Transverse colon (tissue), 4 donors: ENCODE measurements around the gene SP6. TPM values are rescaled to one million over a fixed set of nuclear protein-coding genes. Genes with fewer than 3 reads are reported as not detected.

Experiments used
- DNase-seq: peaks from one replicate; pipeline ENCODE4 v3.0.0-alpha.2; 2019
- H3K27ac ChIP-seq, 4 donors: fragments of 200-600 bp; sonication (generic); 2 replicates each; pipeline ENCODE4 v1.5.1; 2016 to 2018; ENCODE audit warnings: inconsistent platforms in 4 of 4
- H3K27me3 ChIP-seq: fragments of 200-600 bp; sonication (generic); 2 replicates; pipeline ENCODE4 v1.5.1; 2017; ENCODE audit warnings: inconsistent platforms
- H3K36me3 ChIP-seq, 4 donors: fragments of 200-600 bp; sonication (generic); 2 replicates each; pipeline ENCODE4 v1.5.1; 2017 to 2019; ENCODE audit warnings: inconsistent platforms in 4 of 4
- H3K4me1 ChIP-seq, 4 donors: fragments of 200-600 bp; sonication (generic); 2 replicates each; pipeline ENCODE4 v1.5.1; 2017 to 2020; ENCODE audit warnings: inconsistent platforms in 4 of 4
- H3K4me3 ChIP-seq, 4 donors: fragments of 200-600 bp; sonication (generic); 1 replicate in 1 of 4; 2 replicates in 3 of 4; pipeline versions ENCODE4 v1.5.1 to v1.6.1; 2017 to 2019; ENCODE audit warnings: inconsistent platforms in 4 of 4
- H3K9me3 ChIP-seq, 2 donors: fragments of 200-600 bp; sonication (generic); 2 replicates each; pipeline ENCODE4 v1.5.1; 2017 to 2019; ENCODE audit warnings: inconsistent platforms in 2 of 2
- EP300 ChIP-seq: sonication (generic); formaldehyde crosslinking; IDR thresholded peaks from one replicate; pipeline ENCODE4 v1.6.1; 2017; ENCODE audit warnings: antibody characterized with exemption, low read depth
- POLR2A ChIP-seq: fragments of 450-650 bp; IDR thresholded peaks from one replicate; pipeline ENCODE4 v1.6.1; 2016; ENCODE audit warnings: antibody characterized with exemption, mild to moderate bottlenecking, moderate library complexity
- POLR2AphosphoS5 ChIP-seq, 3 donors: sonication (generic); formaldehyde crosslinking; IDR thresholded peaks; one replicate each; pipeline ENCODE4 v1.6.1; 2016; ENCODE audit warnings: antibody characterized with exemption in 3 of 3
- WGBS, 2 donors: methylation state at CpG; one replicate each; pipeline ENCODE4 v1.1.5; 2018; ENCODE audit warnings: low coverage in 1 of 2; 5-methylcytosine and 5-hydroxymethylcytosine counted together
- in situ Hi-C, 4 donors: fragments of 200-750 bp; cut with MboI; loops; one replicate each; pipeline versions ENCODE4 v1.15.0 to v1.15.1; 2017; ENCODE audit warnings: low sequenced_read_pairs in 3 of 4, low pct_ligation_motif_present in 1 of 4, low pct_unique_long_range_greater_than_20kb in 1 of 4
- intact Hi-C: fragments of 100-400 bp; cut with DNase I; formaldehyde crosslinking; loops from one replicate; pipeline ENCODE4 v1.15.1; 2023; ENCODE audit warnings: low total_unique reads
- total RNA-seq, 4 donors: library from RNA; depleted of rRNA; stranded (reverse); fragments of >200 nt; gene quantifications; one replicate each; pipeline ENCODE4 v1.1.0, GENCODE V29; 2016
- TF ChIP-seq, protein P1 (sequence below), 5 experiments: fragments of 200-600 bp in 3 of 5; fragments of 450-650 bp in 2 of 5; sonication (generic) in 3 of 5; IDR thresholded peaks; 1 replicate in 2 of 5; 2 replicates in 3 of 5; pipeline ENCODE4 v1.5.1; 2016 to 2017; ENCODE audit warnings: antibody characterized with exemption in 5 of 5, inconsistent platforms in 3 of 5, mild to moderate bottlenecking in 2 of 5, moderate library complexity in 1 of 5

SP6 gene
- total RNA-seq, 4 donors from 2014 or later, result 0.40 to 5.9 (median 4.9) TPM

DNA sequence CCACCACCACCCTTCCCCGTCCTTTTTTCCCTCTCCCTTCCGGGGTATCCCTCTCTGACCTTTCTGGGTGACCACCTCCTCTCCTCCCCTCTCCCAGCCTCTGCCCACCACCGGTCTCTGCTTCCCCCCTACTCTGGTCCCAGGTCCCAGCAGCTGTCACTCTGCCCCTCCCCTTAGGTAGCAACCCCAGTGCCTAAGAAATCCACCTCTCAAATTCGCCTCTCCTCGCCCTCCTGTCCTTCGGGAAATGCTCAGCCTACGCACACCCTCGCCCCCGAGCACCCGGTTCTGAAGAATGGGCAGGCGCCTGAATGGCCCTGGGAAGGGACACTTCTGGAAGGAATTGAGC lies 775 bp upstream of the SP6 start:
- WGBS, 2 donors, result 53 to 83% methylated on average over 1 to 11 of the region's 11 CpGs
- TF ChIP-seq EP300 (no peak), POLR2AphosphoS5 (IDR thresholded peaks at IDR 0.05) (no peak), POLR2A (no peak)
- TF ChIP-seq, protein P1, sequence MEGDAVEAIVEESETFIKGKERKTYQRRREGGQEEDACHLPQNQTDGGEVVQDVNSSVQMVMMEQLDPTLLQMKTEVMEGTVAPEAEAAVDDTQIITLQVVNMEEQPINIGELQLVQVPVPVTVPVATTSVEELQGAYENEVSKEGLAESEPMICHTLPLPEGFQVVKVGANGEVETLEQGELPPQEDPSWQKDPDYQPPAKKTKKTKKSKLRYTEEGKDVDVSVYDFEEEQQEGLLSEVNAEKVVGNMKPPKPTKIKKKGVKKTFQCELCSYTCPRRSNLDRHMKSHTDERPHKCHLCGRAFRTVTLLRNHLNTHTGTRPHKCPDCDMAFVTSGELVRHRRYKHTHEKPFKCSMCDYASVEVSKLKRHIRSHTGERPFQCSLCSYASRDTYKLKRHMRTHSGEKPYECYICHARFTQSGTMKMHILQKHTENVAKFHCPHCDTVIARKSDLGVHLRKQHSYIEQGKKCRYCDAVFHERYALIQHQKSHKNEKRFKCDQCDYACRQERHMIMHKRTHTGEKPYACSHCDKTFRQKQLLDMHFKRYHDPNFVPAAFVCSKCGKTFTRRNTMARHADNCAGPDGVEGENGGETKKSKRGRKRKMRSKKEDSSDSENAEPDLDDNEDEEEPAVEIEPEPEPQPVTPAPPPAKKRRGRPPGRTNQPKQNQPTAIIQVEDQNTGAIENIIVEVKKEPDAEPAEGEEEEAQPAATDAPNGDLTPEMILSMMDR (IDR thresholded peaks at IDR 0.05), result no peak
- peak overlapping the region in 1 of 4 donors; percentile 55 for H3K4me3 ChIP-seq
- no peaks in the 10 kb centered on the region for H3K36me3 ChIP-seq
- H3K27ac ChIP-seq, result no peak overlapping the region
- DNase-seq, result no peak
- in situ Hi-C loops, result no loop called here
- H3K9me3 ChIP-seq, result no peaks in the 10 kb centered on the region
- H3K4me1 ChIP-seq, result peaks cover 4 to 24% (median 14%) of the 10 kb centered on the region in 4 donors
- intact Hi-C loops, result no loop called here
- peaks cover 92% of the 10 kb centered on the region for H3K27me3 ChIP-seq

DNA sequence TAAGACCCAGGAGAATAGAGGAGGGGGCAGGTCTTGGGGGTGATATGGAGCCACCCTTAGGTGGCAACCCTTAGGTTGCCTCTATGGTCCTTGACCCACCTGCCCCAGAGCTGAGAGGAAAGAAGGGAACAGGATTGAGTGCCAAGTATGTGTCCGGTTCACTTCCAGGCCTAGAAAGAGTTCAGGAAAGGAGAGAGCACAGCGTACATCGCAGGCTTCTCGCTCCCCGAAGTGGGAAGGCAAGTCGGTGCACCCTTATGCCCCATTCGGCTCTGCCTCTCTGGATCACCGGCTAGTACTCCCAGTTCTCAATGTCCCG lies 631 bp downstream of the SP6 start:
- in situ Hi-C loops, result no loop called here
- WGBS, 2 donors, result 42% methylated on average over 9 of the region's 9 CpGs; no CpG with 5 or more reads in 1 of the 2 donors

DNA sequence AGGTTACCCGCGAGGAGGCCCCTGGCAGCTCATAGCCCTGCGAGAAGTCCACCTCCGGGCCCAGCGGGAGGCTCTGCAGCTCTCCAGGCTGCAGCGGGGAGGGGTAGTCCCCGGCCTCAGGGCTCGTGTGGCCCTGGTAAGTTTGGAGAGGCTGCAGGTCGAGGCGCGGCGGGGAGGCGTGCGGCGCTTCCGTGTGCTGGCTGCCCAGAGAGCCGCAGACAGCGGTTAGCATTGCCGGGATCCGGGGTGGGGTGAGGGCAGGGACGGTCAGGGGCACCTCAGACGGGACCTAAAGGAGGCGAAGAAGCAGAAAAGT lies 2.8 kb downstream of the SP6 start:
- H3K27me3 ChIP-seq, result peaks cover 70% of the 10 kb centered on the region
- H3K36me3 ChIP-seq, result no peaks in the 10 kb centered on the region
- intact Hi-C loops (loop anchor here (10.0 kb wide), 1 partner anchor 97 kb away; the partner anchor contains the start of gene PNPO), in situ Hi-C loops (loop anchor here in 1 of 4 donors (25.0 kb wide), 1 partner anchor 114 kb away; the partner anchor contains the start of genes CDK5RAP3 and PRR15L)
- H3K4me3 ChIP-seq, result no peak overlapping the region
- H3K9me3 ChIP-seq, result no peaks in the 10 kb centered on the region
- H3K4me1 ChIP-seq, result peaks cover 7 to 28% (median 18%) of the 10 kb centered on the region in 4 donors
- no peak for DNase-seq
- 69% methylated on average over 19 of the region's 23 CpGs; no CpG with 5 or more reads in 1 of the 2 donors for WGBS, 2 donors
- no peak overlapping the region for H3K27ac ChIP-seq
- TF ChIP-seq POLR2AphosphoS5 (IDR thresholded peaks at IDR 0.05) (no peak), EP300 (no peak), POLR2A (no peak)
- TF ChIP-seq, protein P1 (IDR thresholded peaks at IDR 0.05), result no peak

More for the DNA sequence above, 631 bp downstream of the SP6 start:
- H3K27ac ChIP-seq, result peak overlapping the region in 3 of 4 donors; percentile 68 to 74 (median 72)
- peaks cover 4 to 24% (median 14%) of the 10 kb centered on the region in 4 donors for H3K4me1 ChIP-seq
- intact Hi-C loops, result no loop called here
- no peaks in the 10 kb centered on the region for H3K9me3 ChIP-seq
- no peaks in the 10 kb centered on the region for H3K36me3 ChIP-seq
- H3K4me3 ChIP-seq, result peak overlapping the region in 3 of 4 donors; percentile 40 to 55 (median 45)
- peaks cover 92% of the 10 kb centered on the region for H3K27me3 ChIP-seq
- TF ChIP-seq, protein P1 (IDR thresholded peaks at IDR 0.05), result no peak
- no peak for TF ChIP-seq POLR2A
- no peak for TF ChIP-seq EP300
- TF ChIP-seq POLR2AphosphoS5 (IDR thresholded peaks at IDR 0.05), result no peak
- no peak for DNase-seq

DNA sequence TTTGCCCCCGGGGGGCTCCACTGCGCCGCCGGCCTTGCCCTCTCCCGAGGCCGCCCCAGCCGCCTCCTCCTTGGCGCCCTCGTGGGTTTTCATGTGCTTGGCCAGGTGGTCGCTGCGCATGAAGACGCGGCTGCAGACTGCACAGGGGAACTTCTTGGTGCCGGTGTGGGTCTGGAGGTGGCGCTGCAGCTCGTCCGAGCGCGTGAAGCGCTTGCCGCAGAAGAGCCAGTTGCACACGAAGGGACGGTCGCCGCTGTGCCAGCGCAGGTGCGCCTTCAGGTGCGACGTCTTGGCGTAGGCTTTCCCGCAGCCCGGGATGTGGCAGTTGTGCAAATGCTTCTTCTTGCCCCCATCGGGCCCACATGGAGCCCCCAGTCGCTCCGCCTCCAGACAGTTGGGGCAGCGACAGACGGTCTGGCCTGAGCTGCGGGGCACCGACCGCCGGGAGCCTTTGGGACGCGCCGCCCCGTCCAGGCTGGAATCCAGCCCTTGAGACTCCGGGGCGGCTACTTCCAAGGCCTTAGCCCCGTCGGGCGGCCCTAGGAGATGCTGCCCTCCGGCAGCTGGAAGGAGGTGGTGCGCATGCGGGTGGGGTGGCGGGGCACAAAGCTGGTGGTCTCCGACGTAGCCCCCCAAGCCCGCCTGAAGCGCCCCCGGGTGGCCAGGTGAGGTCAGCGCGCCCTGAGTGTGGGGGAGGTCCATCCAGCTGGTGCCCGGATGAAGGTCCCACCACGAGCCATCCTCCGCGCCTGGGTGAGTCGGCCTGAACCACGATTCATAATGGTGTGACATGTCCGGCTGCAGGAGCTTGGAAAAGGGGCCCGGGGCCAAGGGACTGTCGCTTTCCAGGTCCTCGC lies 3.4 kb downstream of the SP6 start:
- TF ChIP-seq EP300, result no peak
- TF ChIP-seq, protein P1 (IDR thresholded peaks at IDR 0.05), result peak in 2 of 5 experiments; percentile 6 to 10
- no peak overlapping the region for H3K4me3 ChIP-seq
- H3K27ac ChIP-seq, result no peak overlapping the region
- H3K27me3 ChIP-seq, result peaks cover 64% of the 10 kb centered on the region
- H3K4me1 ChIP-seq, result peaks cover 8 to 34% (median 23%) of the 10 kb centered on the region in 4 donors
- WGBS, 2 donors, result 41% methylated on average over 49 of the region's 71 CpGs; no CpG with 5 or more reads in 1 of the 2 donors
- intact Hi-C loops (loop anchor here (10.0 kb wide), 1 partner anchor 97 kb away; the partner anchor contains the start of gene PNPO), in situ Hi-C loops (loop anchor here in 1 of 4 donors (25.0 kb wide), 1 partner anchor 115 kb away; the partner anchor contains the start of genes CDK5RAP3 and PRR15L)
- no peaks in the 10 kb centered on the region for H3K9me3 ChIP-seq
- H3K36me3 ChIP-seq, result no peaks in the 10 kb centered on the region
- DNase-seq, result no peak
